GM18907 (cell line): ENCODE data around the gene PARP3.
A peak's percentile ranks its signal among the peaks of the same experiment; 100 is the strongest.

Source experiments
- ATAC-seq: cut with Tn5 transposase; IDR thresholded peaks from one replicate; pipeline ENCODE4 v1.9.1; 2021; ENCODE audit warnings: mild to moderate bottlenecking, moderate library complexity; ENCODE audit not compliant: unreplicated experiment

Gene PARP3

GRCh38 chr3:51947215-51947900 lies 5.2 kb downstream of the PARP3 start:
- ATAC-seq = no peak

DNA sequence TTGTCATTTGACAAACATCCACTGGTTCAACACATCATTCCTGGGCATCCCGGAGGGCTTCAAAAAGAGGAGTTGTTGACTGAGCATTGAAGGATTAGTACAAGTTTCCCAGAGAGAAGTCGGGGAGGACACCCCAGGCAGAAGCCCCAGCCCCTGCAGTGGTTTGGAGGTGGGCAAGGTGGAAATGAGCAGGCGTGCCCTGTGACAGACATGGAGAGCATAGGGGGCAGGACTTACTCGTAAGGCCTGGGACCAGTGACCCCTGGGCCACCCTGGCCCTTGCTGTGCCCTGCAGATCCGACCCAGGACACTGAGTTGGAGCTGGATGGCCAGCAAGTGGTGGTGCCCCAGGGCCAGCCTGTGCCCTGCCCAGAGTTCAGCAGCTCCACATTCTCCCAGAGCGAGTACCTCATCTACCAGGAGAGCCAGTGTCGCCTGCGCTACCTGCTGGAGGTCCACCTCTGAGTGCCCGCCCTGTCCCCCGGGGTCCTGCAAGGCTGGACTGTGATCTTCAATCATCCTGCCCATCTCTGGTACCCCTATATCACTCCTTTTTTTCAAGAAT lies 5.9 kb downstream of the PARP3 start:
- ATAC-seq = no peak

- ATAC-seq = no peak
These were observed 7.0 kb downstream of the PARP3 start for GRCh38 chr3:51949121-51949520.

- ATAC-seq = no peak
These were observed 8.7 kb downstream of the PARP3 start for GRCh38 chr3:51950899-51951298.

DNA sequence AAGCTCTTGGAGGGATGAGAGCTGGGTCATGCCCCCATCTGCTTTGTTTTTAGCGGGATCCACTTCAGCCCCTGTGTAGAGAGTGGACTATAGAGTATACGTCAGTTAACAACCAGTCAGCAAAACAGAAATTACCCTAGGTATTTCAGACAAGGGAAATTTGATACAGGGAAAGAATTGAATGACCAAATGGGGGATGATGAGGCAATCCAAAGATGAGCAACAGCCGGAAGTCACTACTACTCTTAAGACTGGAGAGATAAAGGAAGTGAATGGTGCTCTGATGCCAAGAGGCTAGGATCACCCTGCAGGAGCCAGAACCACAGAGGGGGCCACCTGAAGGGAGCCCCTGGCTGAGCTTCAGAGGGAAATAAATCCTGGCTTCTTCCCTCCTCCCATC lies 11.3 kb downstream of the PARP3 start:
- no peak for ATAC-seq

- ATAC-seq = no peak
These were observed 11.9 kb downstream of the PARP3 start for GRCh38 chr3:51954105-51954504.

- ATAC-seq = no peak
These were observed 12.6 kb downstream of the PARP3 start for GRCh38 chr3:51954713-51955112.

DNA sequence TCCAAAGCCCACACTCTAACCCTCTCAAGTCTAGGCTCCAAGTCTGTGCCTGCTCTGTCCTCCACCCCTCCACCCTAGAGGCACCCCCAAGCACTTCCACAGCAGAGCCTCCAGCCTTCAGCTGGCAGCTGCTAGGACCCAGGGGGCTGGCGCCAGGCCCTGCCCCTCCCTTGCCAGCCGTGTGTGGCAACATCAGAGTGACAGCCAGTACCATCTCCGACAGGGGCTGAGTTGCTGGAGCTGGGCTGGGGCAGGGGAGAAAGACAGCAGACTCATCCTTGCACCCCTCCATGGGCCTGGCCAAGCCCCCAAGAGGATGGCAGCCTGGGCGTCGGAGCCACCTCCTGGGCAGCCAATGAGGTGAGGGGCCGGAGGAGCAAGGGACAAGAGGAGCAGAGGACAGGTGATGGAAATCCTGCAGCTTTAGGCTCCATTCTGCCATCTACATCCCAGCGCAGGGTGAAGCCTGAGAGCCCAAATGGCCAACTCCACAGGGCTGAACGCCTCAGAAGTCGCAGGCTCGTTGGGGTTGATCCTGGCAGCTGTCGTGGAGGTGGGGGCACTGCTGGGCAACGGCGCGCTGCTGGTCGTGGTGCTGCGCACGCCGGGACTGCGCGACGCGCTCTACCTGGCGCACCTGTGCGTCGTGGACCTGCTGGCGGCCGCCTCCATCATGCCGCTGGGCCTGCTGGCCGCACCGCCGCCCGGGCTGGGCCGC lies 13.2 kb downstream of the PARP3 start, which contains the start of gene GPR62:
Gene GPR62, plus strand, starts transcription at position 207 of the 718 bp plus-strand sequence. Its CDS starts 272 bp downstream, at position 479.
- ATAC-seq = no peak

GRCh38 chr3:51955893-51956770 lies 14.0 kb downstream of the PARP3 start:
- ATAC-seq = peak; percentile 44

DNA sequence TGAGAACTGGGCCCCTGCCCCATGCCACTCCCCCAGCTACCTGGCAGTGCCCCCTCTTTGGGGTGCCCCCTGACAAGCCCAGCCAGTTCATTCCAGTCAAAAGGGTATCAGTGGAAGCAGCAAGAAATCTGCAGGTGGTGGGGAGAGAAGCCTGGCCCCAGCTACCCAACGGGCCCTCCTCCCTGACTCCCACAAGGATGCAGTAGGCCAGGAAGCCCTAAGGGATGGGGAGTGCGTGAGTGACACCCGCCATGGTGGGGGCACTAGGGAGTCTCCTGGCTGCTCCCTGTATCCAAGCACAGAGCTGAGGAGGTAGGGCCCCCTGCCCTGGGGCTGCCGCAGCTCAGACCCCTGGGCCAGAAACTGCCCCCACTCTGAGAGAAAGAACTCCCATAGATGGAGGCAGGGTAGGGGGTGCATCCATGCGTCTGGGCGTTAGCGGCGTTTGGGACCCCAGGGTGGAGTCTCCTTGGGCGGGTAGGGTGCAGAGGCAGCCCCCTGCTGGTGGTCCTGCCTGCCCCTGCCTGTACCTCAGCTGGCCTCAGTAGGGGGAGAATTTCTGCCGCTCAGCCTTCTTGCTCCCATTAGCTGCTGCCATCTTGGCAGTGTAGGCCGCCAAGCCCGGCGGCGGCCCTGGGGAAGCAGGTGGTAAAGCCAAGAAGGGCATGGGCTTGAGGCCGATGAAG lies 15.5 kb downstream of the PARP3 start:
- ATAC-seq = no peak

GRCh38 chr3:51958603-51959521 lies 16.7 kb downstream of the PARP3 start:
- ATAC-seq = no peak

GRCh38 chr3:51959651-51960050 lies 17.5 kb downstream of the PARP3 start:
- no peak for ATAC-seq

DNA sequence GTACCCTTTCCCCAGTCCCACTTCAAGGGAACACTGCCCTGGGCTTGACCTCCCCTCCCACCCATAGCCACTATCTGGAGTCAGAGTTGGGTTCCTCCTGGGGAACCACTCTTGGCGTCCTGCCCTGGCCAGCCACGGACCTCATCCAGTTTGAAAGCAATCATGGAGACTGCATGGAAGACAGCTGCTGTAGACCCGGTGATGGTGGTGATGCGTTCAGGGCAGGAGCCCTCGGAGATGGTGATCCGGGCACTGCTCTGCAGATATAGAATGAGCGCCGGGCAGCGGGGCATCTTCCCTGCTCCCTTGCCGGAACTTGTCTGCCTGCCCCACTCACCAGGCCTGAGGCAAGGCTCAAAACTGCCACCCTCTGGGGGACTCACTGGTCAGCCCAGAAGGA lies 18.2 kb downstream of the PARP3 start:
- no peak for ATAC-seq

GRCh38 chr3:51961011-51961410 lies 18.8 kb downstream of the PARP3 start:
- no peak for ATAC-seq

DNA sequence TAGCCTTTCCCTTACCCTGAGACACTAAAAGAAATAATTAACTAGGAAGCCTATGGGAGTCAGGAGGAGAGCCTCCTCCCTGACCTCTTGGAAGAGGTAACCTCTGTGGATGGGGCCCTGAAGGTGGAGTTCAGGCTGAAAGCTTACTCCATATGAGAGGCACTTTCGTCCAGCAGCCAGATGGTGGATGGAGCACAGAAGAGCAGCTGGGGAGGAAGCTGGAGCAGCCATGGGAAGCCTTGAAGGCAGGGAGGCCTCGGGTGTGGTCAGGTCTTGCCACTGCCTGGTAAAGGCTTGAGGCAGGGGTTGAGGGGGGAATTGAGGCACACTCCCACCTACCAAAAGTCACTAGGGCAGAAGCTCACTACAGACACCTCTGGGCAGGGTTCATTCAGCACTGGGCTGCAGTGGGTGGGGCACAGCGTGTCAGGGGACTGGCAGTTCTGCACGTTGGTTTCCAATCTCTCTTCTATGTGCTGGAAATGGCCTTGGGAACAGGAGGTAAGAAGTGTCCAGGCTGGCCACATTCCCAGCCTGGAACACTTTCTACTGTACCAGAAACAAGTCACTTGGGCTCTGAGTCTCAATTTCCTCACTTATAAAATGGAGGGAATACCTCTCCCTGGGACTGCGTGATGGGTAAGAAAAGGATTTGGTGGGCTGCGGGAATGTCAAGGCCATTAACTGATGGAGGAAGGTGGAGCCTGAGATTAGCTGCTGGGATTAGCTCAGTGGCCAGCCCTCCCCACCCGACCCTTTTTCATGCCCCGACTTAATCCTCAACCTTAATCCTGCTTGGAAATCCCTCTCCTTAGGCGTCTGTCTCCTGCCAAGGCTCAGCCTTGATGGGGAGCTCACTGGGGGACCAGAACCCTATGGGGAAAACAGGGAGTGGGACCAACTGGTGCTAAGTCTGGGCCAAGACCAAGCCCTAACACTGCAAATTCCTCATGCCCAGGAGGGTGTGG lies 19.7 kb downstream of the PARP3 start:
- no peak for ATAC-seq

- no peak for ATAC-seq
These were observed 20.8 kb downstream of the PARP3 start for GRCh38 chr3:51962854-51963530.

DNA sequence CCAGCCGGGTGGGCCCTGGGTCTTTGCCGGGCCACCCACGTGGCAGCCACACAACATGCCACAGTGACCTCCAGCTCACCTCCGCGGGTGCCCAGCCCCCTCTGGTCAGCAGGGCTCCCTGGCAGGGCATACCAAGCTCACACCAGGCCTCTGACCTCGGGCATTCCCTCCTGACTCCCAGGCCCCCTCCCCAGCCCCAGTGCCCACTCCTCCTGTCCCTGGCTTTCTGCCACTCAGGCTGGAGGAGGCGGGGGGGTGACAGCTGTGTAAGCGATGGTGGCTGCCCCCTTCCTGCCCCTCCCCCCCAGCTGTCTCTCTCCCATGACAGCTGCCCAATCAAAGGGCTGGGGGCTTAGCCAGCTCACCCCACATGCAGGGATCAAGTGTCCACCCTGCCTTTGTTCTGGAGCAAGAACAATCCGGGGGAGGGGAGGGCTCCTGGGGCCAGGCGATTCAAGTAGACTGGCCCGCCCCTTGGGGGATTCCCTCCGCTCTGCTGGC lies 21.8 kb downstream of the PARP3 start:
- no peak for ATAC-seq

DNA sequence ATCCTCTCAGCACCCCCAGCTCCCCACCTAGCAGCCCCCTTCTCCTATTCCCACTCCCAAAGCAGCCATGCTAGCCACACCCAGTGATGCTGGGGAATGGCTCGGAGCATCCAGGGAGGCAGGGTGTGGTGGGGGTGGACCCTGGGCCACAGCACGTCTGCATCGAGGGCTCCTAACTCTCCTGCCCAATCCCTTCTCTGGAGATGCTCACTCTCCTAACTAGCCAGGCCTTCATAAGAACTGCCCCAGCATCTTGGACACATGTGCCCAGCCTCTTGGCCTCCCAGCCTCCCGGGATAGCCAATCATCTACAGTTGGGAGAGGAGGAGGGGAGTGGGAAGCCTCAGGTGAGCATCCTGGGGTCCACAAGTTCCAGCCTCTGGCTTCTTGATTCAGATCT lies 22.4 kb downstream of the PARP3 start:
- no peak for ATAC-seq
